Measurements from ENCODE around the gene INAFM2. TPM values are rescaled to one million over a fixed set of nuclear protein-coding genes. Genes with fewer than 3 reads are reported as not detected.

Gene INAFM2
- total RNA-seq, 2 experiments from 2014 or later: 3.3 to 4.4 TPM

GRCh38 chr15:40286061-40286532, 37.4 kb upstream of the INAFM2 start:
- ChIA-PET CTCF (ENCODE audit: unreplicated experiment) (no interaction called here), POLR2A (no interaction called here)
- Histone ChIP-seq H3K4me3 (ENCODE audit: low read depth, low read length, poor library complexity, severe bottlenecking) (no peak overlapping the region), H2AFZ (ENCODE audit: low read length) (no peak overlapping the region), H3K36me3 (ENCODE audit: insufficient read depth, low read length) (no peaks in the 10 kb centered on the region), H3K9me2 (ENCODE audit: insufficient read depth, low read length) (no peaks in the 10 kb centered on the region), H3K4me1 (ENCODE audit: insufficient read depth, low read length, poor library complexity, severe bottlenecking) (peaks cover 7% of the 10 kb centered on the region), H4K20me1 (ENCODE audit: insufficient read depth, low read length) (no peaks in the 10 kb centered on the region), H3K4me2 (ENCODE audit: low read length) (no peak overlapping the region), H3K79me2 (ENCODE audit: insufficient read depth, low read depth, low read length) (no peaks in the 10 kb centered on the region), H3K9me3 (ENCODE audit: low read length) (no peaks in the 10 kb centered on the region), H3K27ac (ENCODE audit: low read depth, low read length, poor library complexity, severe bottlenecking) (no peak overlapping the region)
- TF ChIP-seq CTCF (conservative IDR thresholded peaks at IDR 0.05; ENCODE audit: low read length): no peak
- BruUV-seq (replicated peaks): no TSS peak
- intact Hi-C loops (cut with micrococcal nuclease; ENCODE audit: unreplicated experiment): no loop called here
- no peak for DNase-seq (ENCODE audit: low spot score)

DNA sequence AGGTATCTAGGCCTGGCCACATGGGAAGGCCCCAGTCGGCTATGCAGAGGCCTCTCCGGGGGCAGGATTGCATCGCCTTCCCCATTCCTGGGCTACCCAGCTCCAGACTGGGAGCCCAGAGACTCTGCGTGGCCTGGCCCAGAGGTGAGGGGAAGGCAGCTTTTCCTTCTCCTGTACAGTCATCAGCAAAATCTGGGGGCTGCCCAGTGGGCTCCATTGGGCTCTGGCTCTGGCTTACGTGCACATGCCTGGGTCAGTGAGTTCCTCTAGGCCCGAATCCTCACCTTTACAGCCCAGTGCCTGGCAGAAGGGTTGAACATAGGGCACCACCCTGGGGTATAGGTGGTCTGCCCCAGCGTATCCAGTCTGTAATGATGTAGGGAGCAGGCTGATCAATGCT, 36.7 kb upstream of the INAFM2 start:
- Histone ChIP-seq H3K9me3 (ENCODE audit: low read length) (no peaks in the 10 kb centered on the region), H3K36me3 (ENCODE audit: insufficient read depth, low read length) (no peaks in the 10 kb centered on the region), H4K20me1 (ENCODE audit: insufficient read depth, low read length) (no peaks in the 10 kb centered on the region), H3K27ac (ENCODE audit: low read depth, low read length, poor library complexity, severe bottlenecking) (no peak overlapping the region), H3K4me2 (ENCODE audit: low read length) (no peak overlapping the region), H2AFZ (ENCODE audit: low read length) (no peak overlapping the region), H3K4me3 (ENCODE audit: low read depth, low read length, poor library complexity, severe bottlenecking) (no peak overlapping the region), H3K4me1 (ENCODE audit: insufficient read depth, low read length, poor library complexity, severe bottlenecking) (peaks cover 7% of the 10 kb centered on the region), H3K79me2 (ENCODE audit: insufficient read depth, low read depth, low read length) (no peaks in the 10 kb centered on the region), H3K9me2 (ENCODE audit: insufficient read depth, low read length) (no peaks in the 10 kb centered on the region)
- DNase-seq (ENCODE audit: low spot score): no peak
- CTCF ChIA-PET (ENCODE audit: unreplicated experiment): no interaction called here
- TF ChIP-seq CTCF (conservative IDR thresholded peaks at IDR 0.05; ENCODE audit: low read length): no peak
- TF ChIP-seq EZH2phosphoT487 (IDR thresholded peaks at IDR 0.05; ENCODE audit: borderline replicate concordance, low read depth, low read length): no peak
- BruUV-seq (replicated peaks): no TSS peak
- POLR2A ChIA-PET: no interaction called here
- intact Hi-C loops (cut with micrococcal nuclease; ENCODE audit: unreplicated experiment): no loop called here

GRCh38 chr15:40287505-40287904, 36.0 kb upstream of the INAFM2 start:
- CTCF ChIA-PET (ENCODE audit: unreplicated experiment): no interaction called here
- Histone ChIP-seq H3K27ac (ENCODE audit: low read depth, low read length, poor library complexity, severe bottlenecking) (no peak overlapping the region), H3K4me2 (ENCODE audit: low read length) (no peak overlapping the region), H3K4me3 (ENCODE audit: low read depth, low read length, poor library complexity, severe bottlenecking) (no peak overlapping the region), H3K9me3 (ENCODE audit: low read length) (no peaks in the 10 kb centered on the region), H4K20me1 (ENCODE audit: insufficient read depth, low read length) (no peaks in the 10 kb centered on the region), H3K36me3 (ENCODE audit: insufficient read depth, low read length) (no peaks in the 10 kb centered on the region), H3K4me1 (ENCODE audit: insufficient read depth, low read length, poor library complexity, severe bottlenecking) (peaks cover 7% of the 10 kb centered on the region), H3K79me2 (ENCODE audit: insufficient read depth, low read depth, low read length) (no peaks in the 10 kb centered on the region), H3K9me2 (ENCODE audit: insufficient read depth, low read length) (no peaks in the 10 kb centered on the region), H2AFZ (ENCODE audit: low read length) (no peak overlapping the region)
- TF ChIP-seq EZH2phosphoT487 (IDR thresholded peaks at IDR 0.05; ENCODE audit: borderline replicate concordance, low read depth, low read length) (no peak), CTCF (conservative IDR thresholded peaks at IDR 0.05; ENCODE audit: low read length) (no peak)
- BruUV-seq (replicated peaks): no TSS peak
- intact Hi-C loops (cut with micrococcal nuclease; ENCODE audit: unreplicated experiment): no loop called here
- POLR2A ChIA-PET: no interaction called here
- DNase-seq (ENCODE audit: low spot score): no peak

All from OCI-LY7 (cell line).